ENCODE measurements around the gene LRRK1. TPM values are rescaled to one million over a fixed set of nuclear protein-coding genes. Genes with fewer than 3 reads are reported as not detected.

The LRRK1 gene
- total RNA-seq, 1 donor from 2014 or later = 105 TPM

DNA sequence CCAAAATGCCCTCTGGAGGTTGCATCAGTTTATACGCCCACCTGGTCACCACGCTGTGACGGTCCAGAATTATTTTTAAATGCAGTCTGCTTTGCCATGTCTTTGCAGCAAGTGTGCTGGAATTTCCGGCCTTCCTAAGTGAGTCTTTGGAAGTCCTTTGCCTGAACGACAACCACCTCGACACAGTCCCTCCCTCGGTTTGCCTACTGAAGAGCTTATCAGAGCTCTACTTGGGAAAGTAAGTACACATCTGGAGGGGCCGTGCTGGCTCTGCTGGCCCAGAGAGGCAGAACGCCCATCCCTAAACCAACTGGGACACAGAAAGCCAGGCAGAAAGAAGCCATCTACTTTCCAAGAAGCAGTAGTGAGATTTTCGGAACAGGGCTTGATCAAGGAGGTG is 101.8 kb downstream of the LRRK1 start:
- TF ChIP-seq, protein P1, sequence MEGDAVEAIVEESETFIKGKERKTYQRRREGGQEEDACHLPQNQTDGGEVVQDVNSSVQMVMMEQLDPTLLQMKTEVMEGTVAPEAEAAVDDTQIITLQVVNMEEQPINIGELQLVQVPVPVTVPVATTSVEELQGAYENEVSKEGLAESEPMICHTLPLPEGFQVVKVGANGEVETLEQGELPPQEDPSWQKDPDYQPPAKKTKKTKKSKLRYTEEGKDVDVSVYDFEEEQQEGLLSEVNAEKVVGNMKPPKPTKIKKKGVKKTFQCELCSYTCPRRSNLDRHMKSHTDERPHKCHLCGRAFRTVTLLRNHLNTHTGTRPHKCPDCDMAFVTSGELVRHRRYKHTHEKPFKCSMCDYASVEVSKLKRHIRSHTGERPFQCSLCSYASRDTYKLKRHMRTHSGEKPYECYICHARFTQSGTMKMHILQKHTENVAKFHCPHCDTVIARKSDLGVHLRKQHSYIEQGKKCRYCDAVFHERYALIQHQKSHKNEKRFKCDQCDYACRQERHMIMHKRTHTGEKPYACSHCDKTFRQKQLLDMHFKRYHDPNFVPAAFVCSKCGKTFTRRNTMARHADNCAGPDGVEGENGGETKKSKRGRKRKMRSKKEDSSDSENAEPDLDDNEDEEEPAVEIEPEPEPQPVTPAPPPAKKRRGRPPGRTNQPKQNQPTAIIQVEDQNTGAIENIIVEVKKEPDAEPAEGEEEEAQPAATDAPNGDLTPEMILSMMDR (IDR thresholded peaks at IDR 0.05) = no peak
- Histone ChIP-seq H3K9me3 (no peaks in the 10 kb centered on the region), H3K4me1 (no peaks in the 10 kb centered on the region), H3K4me3 (no peak overlapping the region), H3K27ac (no peak overlapping the region), H3K27me3 (no peaks in the 10 kb centered on the region), H3K36me3 (peaks cover 15 to 28% of the 10 kb centered on the region in 2 donors)
- intact Hi-C loops (cut with DNase I) = no loop called here
- peak in 1 of 2 donors; percentile 34 for DNase-seq (ENCODE audit: low spot score in 2 of 2)

DNA sequence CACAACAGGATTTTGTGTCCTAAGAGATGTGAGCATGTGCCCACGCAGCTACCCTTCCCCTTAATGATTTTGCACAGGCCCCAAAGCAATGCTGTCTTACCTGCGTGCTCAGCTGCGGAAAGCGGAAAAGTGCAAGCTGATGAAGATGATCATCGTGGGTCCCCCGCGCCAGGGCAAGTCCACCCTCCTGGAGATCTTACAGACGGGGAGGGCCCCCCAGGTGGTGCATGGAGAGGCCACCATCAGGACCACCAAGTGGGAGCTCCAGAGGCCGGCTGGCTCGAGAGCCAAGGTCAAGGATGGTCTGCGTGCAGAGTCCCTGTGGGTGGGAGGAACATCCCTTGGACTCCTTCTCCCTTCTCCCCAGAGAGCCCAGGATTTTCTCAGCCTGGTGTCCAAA is 103.1 kb downstream of the LRRK1 start:
- Histone ChIP-seq H3K9me3 (no peaks in the 10 kb centered on the region), H3K4me1 (no peaks in the 10 kb centered on the region), H3K36me3 (peaks cover 12 to 22% of the 10 kb centered on the region in 2 donors), H3K4me3 (no peak overlapping the region), H3K27me3 (no peaks in the 10 kb centered on the region), H3K27ac (no peak overlapping the region)
- TF ChIP-seq, protein P1 (IDR thresholded peaks at IDR 0.05) = no peak
- intact Hi-C loops (cut with DNase I) = no loop called here
- peak in 1 of 2 donors; percentile 43 for DNase-seq (ENCODE audit: low spot score in 2 of 2)

DNA sequence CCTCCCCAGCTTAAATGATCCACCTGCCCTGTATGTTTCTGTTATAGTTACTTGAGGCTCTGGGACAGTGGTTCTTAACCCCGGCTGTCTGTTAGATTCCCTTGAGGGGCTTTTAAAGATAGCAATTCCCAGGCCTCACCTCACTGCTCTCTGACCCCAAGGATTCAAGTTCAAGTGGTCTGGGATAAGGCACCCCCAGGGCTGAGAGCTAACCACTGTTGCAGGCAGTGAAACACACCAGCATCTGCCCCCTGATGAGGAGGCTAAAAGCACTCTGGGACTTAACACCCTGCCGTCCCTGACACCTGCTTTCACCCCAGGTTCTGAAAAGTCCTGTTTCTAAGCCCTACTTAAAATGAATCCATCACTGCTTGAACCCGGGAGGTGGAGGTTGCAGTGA is 103.7 kb downstream of the LRRK1 start:
- TF ChIP-seq, protein P1 (IDR thresholded peaks at IDR 0.05) = no peak
- no peaks in the 10 kb centered on the region for H3K27me3 ChIP-seq
- no peaks in the 10 kb centered on the region for H3K9me3 ChIP-seq
- H3K36me3 ChIP-seq = peaks cover 13 to 28% of the 10 kb centered on the region in 2 donors
- no peak overlapping the region for H3K27ac ChIP-seq
- no peak overlapping the region for H3K4me3 ChIP-seq
- DNase-seq (ENCODE audit: low spot score in 2 of 2) = peak in 1 of 2 donors; percentile 22
- intact Hi-C loops (cut with DNase I) = no loop called here
- H3K4me1 ChIP-seq = no peaks in the 10 kb centered on the region

DNA sequence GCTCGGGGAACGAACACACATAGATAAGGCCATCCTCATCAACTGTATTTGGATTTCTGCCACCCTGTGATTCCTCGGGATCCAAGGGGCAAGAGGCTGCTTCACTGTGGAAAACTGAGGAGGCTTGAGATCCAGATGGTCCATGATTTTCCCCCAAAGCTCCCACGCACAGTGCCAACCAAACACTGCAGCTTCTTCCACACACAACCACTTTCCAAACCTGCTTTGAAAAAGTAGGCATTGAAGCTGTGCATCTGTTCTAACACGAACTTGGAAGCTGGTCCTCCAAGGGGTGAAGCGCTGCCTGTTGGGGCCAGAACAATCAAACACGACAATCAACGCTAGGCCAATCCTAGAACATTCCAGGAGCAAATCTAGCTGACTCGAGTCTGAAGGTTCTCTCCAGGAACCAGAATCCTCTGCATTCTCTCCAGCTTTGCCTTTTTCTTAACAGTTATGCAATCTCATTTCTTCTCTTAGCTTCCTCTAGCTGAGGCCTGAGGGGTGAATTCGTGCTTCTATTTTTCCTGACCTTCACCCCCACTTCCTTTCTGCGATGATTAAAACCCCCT is 104.4 kb downstream of the LRRK1 start:
- peak in 1 of 2 donors; percentile 30 for DNase-seq (ENCODE audit: low spot score in 2 of 2)
- TF ChIP-seq, protein P1 (IDR thresholded peaks at IDR 0.05) = no peak
- Histone ChIP-seq H3K9me3 (no peaks in the 10 kb centered on the region), H3K4me3 (no peak overlapping the region), H3K36me3 (peaks cover 15 to 32% of the 10 kb centered on the region in 2 donors), H3K27me3 (no peaks in the 10 kb centered on the region), H3K4me1 (no peaks in the 10 kb centered on the region), H3K27ac (no peak overlapping the region)
- intact Hi-C loops (cut with DNase I) = no loop called here

DNA sequence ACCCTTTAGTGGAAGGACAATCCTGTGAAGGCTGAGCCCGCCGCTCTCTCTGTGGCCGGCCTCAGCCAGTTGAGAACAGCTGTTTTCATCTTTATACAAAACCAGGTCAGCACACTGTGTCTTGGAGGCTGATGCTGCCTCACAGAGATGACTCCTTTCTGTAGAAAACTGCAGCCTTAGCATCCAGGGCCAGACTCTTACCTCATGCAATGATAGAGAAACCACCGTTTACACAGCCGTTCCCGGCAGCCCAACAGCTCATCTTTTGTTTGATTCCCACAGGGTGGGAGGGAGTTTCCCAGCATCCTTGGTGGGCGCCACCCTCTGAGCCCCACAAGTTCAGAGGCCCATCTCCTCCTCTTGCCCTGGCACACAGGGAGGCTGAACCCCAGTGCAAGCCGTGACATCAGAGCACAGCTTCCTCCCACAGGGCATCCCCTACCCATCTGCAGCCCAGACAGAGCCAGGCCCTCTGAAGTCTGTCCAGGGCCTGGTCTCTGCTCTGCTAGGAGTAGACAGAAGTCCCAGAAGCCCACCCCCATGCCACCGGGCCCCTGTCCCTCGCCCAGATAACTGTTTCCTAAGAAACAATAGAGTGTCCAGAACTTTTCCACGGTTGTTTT is 105.0 kb downstream of the LRRK1 start:
- Histone ChIP-seq H3K4me1 (no peaks in the 10 kb centered on the region), H3K9me3 (no peaks in the 10 kb centered on the region), H3K36me3 (peaks cover 15 to 38% of the 10 kb centered on the region in 2 donors), H3K4me3 (no peak overlapping the region), H3K27me3 (no peaks in the 10 kb centered on the region), H3K27ac (peak overlapping the region in 1 of 2 donors; percentile 21)
- peak in 1 of 2 donors; percentile 67 for DNase-seq (ENCODE audit: low spot score in 2 of 2)
- intact Hi-C loops (cut with DNase I) = no loop called here
- TF ChIP-seq, protein P1 (IDR thresholded peaks at IDR 0.05) = no peak
